Measurements from ENCODE around the gene NDST1.
A peak's percentile ranks its signal among the peaks of the same experiment; 100 is the strongest.
"Not testable (repeated sequence)": the region's sequence is repeated elsewhere in the genome, so short reads cannot be mapped to it uniquely, and the experiment has no call there.

NDST1 gene

GRCh38 chr5:150507474-150508276, at the start of gene NDST1:
NDST1 (plus strand) TSS chr5:150508131; CDS start chr5:150521255, 13,124 bp downstream.
- DNase-seq = no peak

- peak; percentile 54 for DNase-seq
Observed at GRCh38 chr5:150458802-150459557, 49.0 kb upstream of the NDST1 start.

- no peak for DNase-seq
Observed at GRCh38 chr5:150460781-150461180, 47.1 kb upstream of the NDST1 start.

- no peak for DNase-seq
Observed at GRCh38 chr5:150461231-150461630, 46.7 kb upstream of the NDST1 start.

GRCh38 chr5:150464554-150465012, 43.3 kb upstream of the NDST1 start:
- DNase-seq = no peak

- no peak for DNase-seq
Observed at GRCh38 chr5:150465927-150466326, 42.0 kb upstream of the NDST1 start.

- no peak for DNase-seq
Observed at GRCh38 chr5:150468206-150468605, 39.7 kb upstream of the NDST1 start.

GRCh38 chr5:150469718-150470469, 38.0 kb upstream of the NDST1 start:
- peak; percentile 95 for DNase-seq

- DNase-seq = peak; percentile 100
Observed at GRCh38 chr5:150473673-150474358, 34.1 kb upstream of the NDST1 start.

GRCh38 chr5:150476568-150476967, 31.4 kb upstream of the NDST1 start:
- not testable (repeated sequence) for DNase-seq

- no peak for DNase-seq
Observed at GRCh38 chr5:150479416-150479815, 28.5 kb upstream of the NDST1 start.

GRCh38 chr5:150481708-150481965, 26.3 kb upstream of the NDST1 start:
- DNase-seq = no peak

GRCh38 chr5:150481972-150482406, 25.9 kb upstream of the NDST1 start:
- no peak for DNase-seq

GRCh38 chr5:150484964-150485692, 22.8 kb upstream of the NDST1 start:
- DNase-seq = no peak

- DNase-seq = no peak
Observed at GRCh38 chr5:150485693-150486401, 22.1 kb upstream of the NDST1 start.

GRCh38 chr5:150486402-150487198, 21.3 kb upstream of the NDST1 start:
- peak; percentile 32 for DNase-seq

- DNase-seq = peak; percentile 44
Observed at GRCh38 chr5:150487199-150488061, 20.5 kb upstream of the NDST1 start.

- DNase-seq = no peak
Observed at GRCh38 chr5:150488519-150489359, 19.2 kb upstream of the NDST1 start.

Data from kidney glomerular epithelial cell (primary cell).